K562 (cell line): ENCODE measurements around the gene HES4. TPM values are rescaled to one million over a fixed set of nuclear protein-coding genes. Genes with fewer than 3 reads are reported as not detected.
A peak's percentile ranks its signal among the peaks of the same experiment; 100 is the strongest.

Experiments used
- CC2D1A ChIP-seq: fragments of 450-650 bp; IDR thresholded peaks from 2 replicates; pipeline ENCODE4 v1.6.1; 2017; ENCODE audit warnings: mild to moderate bottlenecking
- CSDE1 ChIP-seq, 2 experiments: fragments of 450-650 bp; IDR thresholded peaks; 2 replicates each; pipeline ENCODE4 v1.6.1; 2016; ENCODE audit warnings: mild to moderate bottlenecking in 1 of 2
- FOXP1 ChIP-seq: sonication (generic); formaldehyde crosslinking; IDR thresholded peaks from 2 replicates; pipeline ENCODE4 v1.8.0; 2022; ENCODE audit warnings: mild to moderate bottlenecking, missing genetic modification reagents
- POU5F1 ChIP-seq: fragments of 150-350 bp; IDR thresholded peaks from 2 replicates; pipeline ENCODE4 v1.6.1; 2014; ENCODE audit warnings: borderline replicate concordance, low read length, low read depth, mild to moderate bottlenecking; ENCODE audit not compliant: partially characterized antibody
- SAFB ChIP-seq: fragments of 200-400 bp; formaldehyde crosslinking; IDR thresholded peaks from 2 replicates; pipeline ENCODE4 v1.6.1; 2017; ENCODE audit warnings: low read depth, low read length, borderline replicate concordance
- TBL1XR1 ChIP-seq, 2 experiments: IDR thresholded peaks; 2 replicates each; pipeline ENCODE4 v1.6.1; 2012; ENCODE audit warnings: improper control_type of control experiment in 2 of 2, low read length in 2 of 2, mild to moderate bottlenecking in 1 of 2
- TEAD1 ChIP-seq, 2 experiments: fragments of 450-650 bp in 1 of 2; sonication (generic) in 1 of 2; formaldehyde crosslinking; IDR thresholded peaks; 2 replicates each; pipeline versions ENCODE4 v1.4.0 to v1.8.0; 2020 to 2022; ENCODE audit warnings: mild to moderate bottlenecking in 2 of 2, missing genetic modification reagents in 1 of 2
- TEAD4 ChIP-seq, 2 experiments: sonication (generic) in 1 of 2; formaldehyde crosslinking in 1 of 2; IDR thresholded peaks; 2 replicates each; pipeline versions ENCODE4 v1.6.1 to v1.8.0; 2012 to 2022; ENCODE audit warnings: borderline replicate concordance in 1 of 2, inconsistent platforms in 1 of 2, low read length in 1 of 2, mild to moderate bottlenecking in 1 of 2, missing genetic modification reagents in 1 of 2
- ZNF668 ChIP-seq: fragments of 250-450 bp; sonication (Bioruptor Pico); IDR thresholded peaks from 2 replicates; pipeline ENCODE4 v1.8.0; 2022; ENCODE audit warnings: mild to moderate bottlenecking, inconsistent platforms
- polyA plus RNA-seq, 8 experiments: library from polyadenylated mRNA; depleted of rRNA in 4 of 8; stranded (reverse) in 5 of 8; unstranded in 3 of 8; fragments of >200 nt; fragmentation: Nextera tagmentation in 2 of 8; fragmentation: Illumina TruSeq in 1 of 8; extraction: Ambion mirVana in 2 of 8; extraction: Trizol in 1 of 8; gene quantifications; 2 replicates each; pipeline versions ENCODE4 v1.2.1 to v1.2.3, GENCODE V29; 2011 to 2014; ENCODE audit warnings: inconsistent platforms in 1 of 8, missing spikeins in 1 of 8
- total RNA-seq, 7 experiments: library from RNA; depleted of rRNA in 6 of 7; stranded (reverse); fragments of >200 nt in 6 of 7; fragmentation: Illumina TruSeq in 2 of 7; extraction: Trizol in 2 of 7; gene quantifications; 2 replicates each; pipeline versions ENCODE4 v1.2.1 to v1.2.3, GENCODE V29; 2011 to 2021; ENCODE audit warnings: low replicate concordance in 1 of 7
- TF ChIP-seq, protein P1 (sequence below): sonication (generic); formaldehyde crosslinking; IDR thresholded peaks from 2 replicates; pipeline ENCODE4 v1.8.1; 2023; ENCODE audit warnings: missing genetic modification reagents, mild to moderate bottlenecking, borderline replicate concordance
- TF ChIP-seq, protein P2 (sequence below): sonication (generic); formaldehyde crosslinking; IDR thresholded peaks from 2 replicates; pipeline ENCODE4 v1.8.1; 2023; ENCODE audit warnings: mild to moderate bottlenecking, missing genetic modification reagents
- TF ChIP-seq, protein P3 (sequence below): fragments of 450-650 bp; IDR thresholded peaks from 2 replicates; pipeline ENCODE4 v1.6.1; 2016; ENCODE audit warnings: missing biosample characterization, missing genetic modification characterization
- TF ChIP-seq, protein P4 (sequence below): sonication (generic); formaldehyde crosslinking; IDR thresholded peaks from 2 replicates; pipeline ENCODE4 v1.8.0; 2022; ENCODE audit warnings: mild to moderate bottlenecking, missing genetic modification reagents
- TF ChIP-seq, protein P5 (sequence below): fragments of 450-650 bp; formaldehyde crosslinking; IDR thresholded peaks from 2 replicates; pipeline ENCODE4 v1.4.0; 2022; ENCODE audit warnings: missing genetic modification characterization
- TF ChIP-seq, protein P6 (sequence below): sonication (generic); formaldehyde crosslinking; IDR thresholded peaks from 2 replicates; pipeline ENCODE4 v1.8.1; 2023; ENCODE audit warnings: mild to moderate bottlenecking, missing genetic modification reagents, moderate library complexity

The HES4 gene
- total and polyA plus RNA-seq, 9 of the 15 experiments (the other 6 are each of a cell fraction or from before 2014, with no cell fraction given): 0.21 to 43.7 (median 5.3) TPM; not detected in 2

DNA sequence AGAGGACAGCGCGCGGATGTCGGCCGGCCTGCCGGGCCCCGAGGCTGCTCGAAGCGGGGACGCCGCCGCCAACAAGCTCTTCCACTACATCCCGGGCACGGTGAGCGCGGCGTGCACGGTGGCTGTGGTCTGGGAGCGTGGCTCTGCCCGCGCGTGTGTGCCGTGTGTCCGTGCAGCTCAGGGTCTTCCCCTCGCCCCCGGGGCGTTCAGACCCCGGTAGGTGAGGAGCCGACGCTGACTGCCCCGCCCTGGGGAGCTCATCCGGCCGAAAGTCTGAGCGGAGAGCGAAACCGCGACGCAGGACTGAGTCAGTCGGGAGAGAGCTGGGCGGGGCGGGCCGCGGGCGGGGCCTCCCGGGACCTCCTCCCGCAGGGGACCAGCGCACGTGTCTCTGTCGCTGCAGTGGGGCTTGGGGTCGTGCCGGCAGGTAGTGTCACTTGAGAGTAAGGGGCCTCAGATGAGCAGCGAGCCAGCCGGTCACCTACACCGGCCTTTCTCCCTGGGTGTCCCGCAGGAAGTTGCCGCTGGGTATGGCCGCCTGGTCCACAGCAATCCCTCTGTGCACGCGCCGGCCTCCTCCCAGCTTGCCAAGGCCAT, 33.1 kb downstream of the HES4 start (continued):
- TF ChIP-seq, protein P1, sequence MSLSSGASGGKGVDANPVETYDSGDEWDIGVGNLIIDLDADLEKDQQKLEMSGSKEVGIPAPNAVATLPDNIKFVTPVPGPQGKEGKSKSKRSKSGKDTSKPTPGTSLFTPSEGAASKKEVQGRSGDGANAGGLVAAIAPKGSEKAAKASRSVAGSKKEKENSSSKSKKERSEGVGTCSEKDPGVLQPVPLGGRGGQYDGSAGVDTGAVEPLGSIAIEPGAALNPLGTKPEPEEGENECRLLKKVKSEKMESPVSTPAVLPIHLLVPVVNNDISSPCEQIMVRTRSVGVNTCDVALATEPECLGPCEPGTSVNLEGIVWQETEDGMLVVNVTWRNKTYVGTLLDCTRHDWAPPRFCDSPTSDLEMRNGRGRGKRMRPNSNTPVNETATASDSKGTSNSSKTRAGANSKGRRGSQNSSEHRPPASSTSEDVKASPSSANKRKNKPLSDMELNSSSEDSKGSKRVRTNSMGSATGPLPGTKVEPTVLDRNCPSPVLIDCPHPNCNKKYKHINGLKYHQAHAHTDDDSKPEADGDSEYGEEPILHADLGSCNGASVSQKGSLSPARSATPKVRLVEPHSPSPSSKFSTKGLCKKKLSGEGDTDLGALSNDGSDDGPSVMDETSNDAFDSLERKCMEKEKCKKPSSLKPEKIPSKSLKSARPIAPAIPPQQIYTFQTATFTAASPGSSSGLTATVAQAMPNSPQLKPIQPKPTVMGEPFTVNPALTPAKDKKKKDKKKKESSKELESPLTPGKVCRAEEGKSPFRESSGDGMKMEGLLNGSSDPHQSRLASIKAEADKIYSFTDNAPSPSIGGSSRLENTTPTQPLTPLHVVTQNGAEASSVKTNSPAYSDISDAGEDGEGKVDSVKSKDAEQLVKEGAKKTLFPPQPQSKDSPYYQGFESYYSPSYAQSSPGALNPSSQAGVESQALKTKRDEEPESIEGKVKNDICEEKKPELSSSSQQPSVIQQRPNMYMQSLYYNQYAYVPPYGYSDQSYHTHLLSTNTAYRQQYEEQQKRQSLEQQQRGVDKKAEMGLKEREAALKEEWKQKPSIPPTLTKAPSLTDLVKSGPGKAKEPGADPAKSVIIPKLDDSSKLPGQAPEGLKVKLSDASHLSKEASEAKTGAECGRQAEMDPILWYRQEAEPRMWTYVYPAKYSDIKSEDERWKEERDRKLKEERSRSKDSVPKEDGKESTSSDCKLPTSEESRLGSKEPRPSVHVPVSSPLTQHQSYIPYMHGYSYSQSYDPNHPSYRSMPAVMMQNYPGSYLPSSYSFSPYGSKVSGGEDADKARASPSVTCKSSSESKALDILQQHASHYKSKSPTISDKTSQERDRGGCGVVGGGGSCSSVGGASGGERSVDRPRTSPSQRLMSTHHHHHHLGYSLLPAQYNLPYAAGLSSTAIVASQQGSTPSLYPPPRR (CRISPR knock-in tag): no peak
- TF ChIP-seq CSDE1 (IDR thresholded peaks at IDR 0.05): no peak
- TF ChIP-seq TBL1XR1 (IDR thresholded peaks at IDR 0.05; ENCODE audit: low read length in 2 of 2): no peak
- peak; percentile 50; the same call in 1 of the 2 replicates for TF ChIP-seq FOXP1 (CRISPR knock-in tag)
- TF ChIP-seq POU5F1: no peak
- TF ChIP-seq, protein P2, sequence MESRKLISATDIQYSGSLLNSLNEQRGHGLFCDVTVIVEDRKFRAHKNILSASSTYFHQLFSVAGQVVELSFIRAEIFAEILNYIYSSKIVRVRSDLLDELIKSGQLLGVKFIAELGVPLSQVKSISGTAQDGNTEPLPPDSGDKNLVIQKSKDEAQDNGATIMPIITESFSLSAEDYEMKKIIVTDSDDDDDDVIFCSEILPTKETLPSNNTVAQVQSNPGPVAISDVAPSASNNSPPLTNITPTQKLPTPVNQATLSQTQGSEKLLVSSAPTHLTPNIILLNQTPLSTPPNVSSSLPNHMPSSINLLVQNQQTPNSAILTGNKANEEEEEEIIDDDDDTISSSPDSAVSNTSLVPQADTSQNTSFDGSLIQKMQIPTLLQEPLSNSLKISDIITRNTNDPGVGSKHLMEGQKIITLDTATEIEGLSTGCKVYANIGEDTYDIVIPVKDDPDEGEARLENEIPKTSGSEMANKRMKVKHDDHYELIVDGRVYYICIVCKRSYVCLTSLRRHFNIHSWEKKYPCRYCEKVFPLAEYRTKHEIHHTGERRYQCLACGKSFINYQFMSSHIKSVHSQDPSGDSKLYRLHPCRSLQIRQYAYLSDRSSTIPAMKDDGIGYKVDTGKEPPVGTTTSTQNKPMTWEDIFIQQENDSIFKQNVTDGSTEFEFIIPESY (CRISPR knock-in tag): peak; percentile 70
- no peak for TF ChIP-seq TEAD1 (CRISPR knock-in tag; IDR thresholded peaks at IDR 0.05)
- TF ChIP-seq SAFB: 0 out of 2 replicates have a peak, but pooled peaks have one; percentile 56
- TF ChIP-seq, protein P3, sequence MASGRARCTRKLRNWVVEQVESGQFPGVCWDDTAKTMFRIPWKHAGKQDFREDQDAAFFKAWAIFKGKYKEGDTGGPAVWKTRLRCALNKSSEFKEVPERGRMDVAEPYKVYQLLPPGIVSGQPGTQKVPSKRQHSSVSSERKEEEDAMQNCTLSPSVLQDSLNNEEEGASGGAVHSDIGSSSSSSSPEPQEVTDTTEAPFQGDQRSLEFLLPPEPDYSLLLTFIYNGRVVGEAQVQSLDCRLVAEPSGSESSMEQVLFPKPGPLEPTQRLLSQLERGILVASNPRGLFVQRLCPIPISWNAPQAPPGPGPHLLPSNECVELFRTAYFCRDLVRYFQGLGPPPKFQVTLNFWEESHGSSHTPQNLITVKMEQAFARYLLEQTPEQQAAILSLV: no peak
- no peak for TF ChIP-seq ZNF668 (CRISPR knock-in tag)
- TF ChIP-seq, protein P4, sequence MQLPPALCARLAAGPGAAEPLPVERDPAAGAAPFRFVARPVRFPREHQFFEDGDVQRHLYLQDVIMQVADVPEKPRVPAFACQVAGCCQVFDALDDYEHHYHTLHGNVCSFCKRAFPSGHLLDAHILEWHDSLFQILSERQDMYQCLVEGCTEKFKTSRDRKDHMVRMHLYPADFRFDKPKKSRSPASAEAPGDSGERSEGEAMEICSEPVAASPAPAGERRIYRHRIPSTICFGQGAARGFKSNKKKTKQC (CRISPR knock-in tag): 0 out of 2 replicates have a peak, but pooled peaks have one; percentile 39
- TF ChIP-seq, protein P5, sequence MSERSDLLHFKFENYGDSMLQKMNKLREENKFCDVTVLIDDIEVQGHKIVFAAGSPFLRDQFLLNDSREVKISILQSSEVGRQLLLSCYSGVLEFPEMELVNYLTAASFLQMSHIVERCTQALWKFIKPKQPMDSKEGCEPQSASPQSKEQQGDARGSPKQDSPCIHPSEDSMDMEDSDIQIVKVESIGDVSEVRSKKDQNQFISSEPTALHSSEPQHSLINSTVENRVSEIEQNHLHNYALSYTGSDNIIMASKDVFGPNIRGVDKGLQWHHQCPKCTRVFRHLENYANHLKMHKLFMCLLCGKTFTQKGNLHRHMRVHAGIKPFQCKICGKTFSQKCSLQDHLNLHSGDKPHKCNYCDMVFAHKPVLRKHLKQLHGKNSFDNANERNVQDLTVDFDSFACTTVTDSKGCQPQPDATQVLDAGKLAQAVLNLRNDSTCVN: no peak
- no peak for TF ChIP-seq CC2D1A
- TF ChIP-seq, protein P6, sequence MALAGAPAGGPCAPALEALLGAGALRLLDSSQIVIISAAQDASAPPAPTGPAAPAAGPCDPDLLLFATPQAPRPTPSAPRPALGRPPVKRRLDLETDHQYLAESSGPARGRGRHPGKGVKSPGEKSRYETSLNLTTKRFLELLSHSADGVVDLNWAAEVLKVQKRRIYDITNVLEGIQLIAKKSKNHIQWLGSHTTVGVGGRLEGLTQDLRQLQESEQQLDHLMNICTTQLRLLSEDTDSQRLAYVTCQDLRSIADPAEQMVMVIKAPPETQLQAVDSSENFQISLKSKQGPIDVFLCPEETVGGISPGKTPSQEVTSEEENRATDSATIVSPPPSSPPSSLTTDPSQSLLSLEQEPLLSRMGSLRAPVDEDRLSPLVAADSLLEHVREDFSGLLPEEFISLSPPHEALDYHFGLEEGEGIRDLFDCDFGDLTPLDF (CRISPR knock-in tag): no peak; the same call in 1 of the 2 replicates
- no peak for TF ChIP-seq TEAD4 (IDR thresholded peaks at IDR 0.05; ENCODE audit: low read length)
- TF ChIP-seq TEAD4 (CRISPR knock-in tag; IDR thresholded peaks at IDR 0.05; ENCODE audit: borderline replicate concordance): no peak
